Measurements from ENCODE around the gene TMEM119.

TMEM119 gene

DNA sequence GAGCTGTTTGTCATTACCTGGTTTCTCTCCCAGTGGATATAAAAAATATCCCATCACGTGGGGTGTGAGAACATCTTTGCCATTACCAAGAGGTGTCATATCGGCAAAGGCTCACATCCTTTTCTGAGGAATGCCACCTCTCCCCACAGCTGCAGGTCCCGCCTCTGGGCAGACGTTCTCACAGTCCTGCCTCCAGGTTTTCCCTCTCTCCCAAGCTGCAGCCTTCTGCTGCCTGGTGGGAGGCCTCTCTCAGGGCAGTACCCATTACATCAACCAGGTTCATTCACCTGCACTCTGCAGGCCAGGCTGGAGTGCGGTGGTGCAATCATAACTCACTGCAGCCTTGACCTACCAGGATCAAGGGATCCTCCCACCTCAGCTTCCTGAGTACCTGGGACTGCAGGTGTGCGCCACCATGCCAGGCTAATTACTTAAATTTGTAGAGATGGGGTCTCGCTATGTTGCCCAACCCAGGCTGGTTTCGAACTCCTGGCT lies 15.0 kb upstream of the TMEM119 start:
- Histone ChIP-seq H2BK12ac (ENCODE audit: low read length) (no peak overlapping the region), H2AFZ (ENCODE audit: low read length) (no peak overlapping the region)
- WGBS, 2 donors (ENCODE audit: extremely low coverage in 2 of 2, insufficient read length in 2 of 2, insufficient replicate concordance in 1 of 2): no CpG with 5 or more reads among the region's 8 CpGs

DNA sequence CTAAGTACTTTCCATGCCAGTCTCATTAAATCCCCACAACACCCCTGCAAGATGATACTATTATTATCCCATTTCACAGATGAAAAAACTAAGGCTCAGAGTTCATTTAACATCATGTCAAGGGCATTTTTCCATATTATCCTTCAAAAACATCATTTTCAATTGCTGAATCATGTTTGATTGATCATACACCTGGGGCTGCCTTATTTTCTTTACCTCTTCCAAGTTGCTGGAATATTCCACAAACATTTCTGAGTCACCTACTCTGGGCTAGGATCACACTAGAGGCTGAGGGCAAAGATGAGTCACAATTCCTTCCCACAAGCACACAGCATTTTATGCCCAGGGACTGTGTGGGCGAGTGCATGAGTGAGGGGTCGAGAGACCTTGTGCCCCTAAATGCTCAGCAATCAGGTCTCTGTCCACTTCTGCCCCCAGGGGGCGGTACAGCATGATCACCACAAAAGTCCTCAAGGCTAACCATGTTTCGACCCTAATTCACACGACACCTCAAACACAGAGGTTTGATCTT lies 14.1 kb upstream of the TMEM119 start:
- Histone ChIP-seq H3K27ac (replicated peaks; ENCODE audit: low read length) (no peak overlapping the region), H3K27me3 (ENCODE audit: control insufficient read depth in 3 of 3, insufficient read depth in 3 of 3, low read depth in 1 of 3, low read length in 3 of 3) (peaks cover 0 to 19% (median 0%) of the 10 kb centered on the region in 3 experiments), H3K14ac (ENCODE audit: low read length) (no peak overlapping the region), H3K18ac (ENCODE audit: low read length) (no peak overlapping the region), H3K4ac (ENCODE audit: low read length) (no peak overlapping the region), H3K4me3 (ENCODE audit: low read length in 2 of 2) (no peak overlapping the region), H2AK5ac (ENCODE audit: low read depth, low read length) (no peak overlapping the region), H2BK120ac (ENCODE audit: low read depth, low read length) (no peak overlapping the region), H3K79me1 (ENCODE audit: low read depth, low read length) (no peaks in the 10 kb centered on the region), H4K91ac (ENCODE audit: low read depth, low read length, poor library complexity) (no peak overlapping the region), H2BK5ac (ENCODE audit: low read length) (no peak overlapping the region), H3K36me3 (replicated peaks in 1 of 2; ENCODE audit: control insufficient read depth in 2 of 2, insufficient read depth in 2 of 2, low read length in 2 of 2) (no peaks in the 10 kb centered on the region), H4K8ac (ENCODE audit: low read depth, low read length) (no peak overlapping the region), H3K23ac (ENCODE audit: low read depth, low read length, poor library complexity) (no peak overlapping the region), H3K4me2 (ENCODE audit: insufficient read depth, low read length, poor library complexity, severe bottlenecking) (no peak overlapping the region), H3K9ac (ENCODE audit: low read depth, low read length, poor library complexity) (no peak overlapping the region), H2BK15ac (ENCODE audit: low read length) (no peak overlapping the region), H2BK12ac (ENCODE audit: low read length) (no peak overlapping the region), H2AFZ (ENCODE audit: low read length) (peak overlapping the region; percentile 37), H3K4me1 (ENCODE audit: control insufficient read depth in 2 of 2, insufficient read depth in 1 of 2, low read depth in 1 of 2, low read length in 2 of 2) (peaks cover 0 to 5% of the 10 kb centered on the region in 2 donors), H3K9me3 (replicated peaks in 1 of 2; ENCODE audit: control insufficient read depth in 2 of 2, insufficient read depth in 1 of 2, low read depth in 1 of 2, low read length in 2 of 2) (peaks cover 0 to 4% of the 10 kb centered on the region in 2 donors)
- no peak for DNase-seq (ENCODE audit: low spot score)
- WGBS, 2 donors (ENCODE audit: extremely low coverage in 2 of 2, insufficient read length in 2 of 2, insufficient replicate concordance in 1 of 2): no CpG with 5 or more reads among the region's 5 CpGs

More for the DNA sequence above, 15.0 kb upstream of the TMEM119 start:
- Histone ChIP-seq H4K91ac (ENCODE audit: low read depth, low read length, poor library complexity) (no peak overlapping the region), H3K27me3 (ENCODE audit: control insufficient read depth in 3 of 3, insufficient read depth in 3 of 3, low read depth in 1 of 3, low read length in 3 of 3) (peaks cover 0 to 19% (median 0%) of the 10 kb centered on the region in 3 experiments), H3K27ac (replicated peaks; ENCODE audit: low read length) (no peak overlapping the region), H3K23ac (ENCODE audit: low read depth, low read length, poor library complexity) (no peak overlapping the region), H3K4ac (ENCODE audit: low read length) (no peak overlapping the region), H3K4me2 (ENCODE audit: insufficient read depth, low read length, poor library complexity, severe bottlenecking) (no peak overlapping the region), H2BK120ac (ENCODE audit: low read depth, low read length) (no peak overlapping the region), H3K4me3 (ENCODE audit: low read length in 2 of 2) (no peak overlapping the region), H3K36me3 (replicated peaks in 1 of 2; ENCODE audit: control insufficient read depth in 2 of 2, insufficient read depth in 2 of 2, low read length in 2 of 2) (no peaks in the 10 kb centered on the region), H3K14ac (ENCODE audit: low read length) (no peak overlapping the region), H4K8ac (ENCODE audit: low read depth, low read length) (no peak overlapping the region), H3K9me3 (replicated peaks in 1 of 2; ENCODE audit: control insufficient read depth in 2 of 2, insufficient read depth in 1 of 2, low read depth in 1 of 2, low read length in 2 of 2) (peaks cover 0 to 4% of the 10 kb centered on the region in 2 donors), H2AK5ac (ENCODE audit: low read depth, low read length) (peak overlapping the region; percentile 53), H3K4me1 (ENCODE audit: control insufficient read depth in 2 of 2, insufficient read depth in 1 of 2, low read depth in 1 of 2, low read length in 2 of 2) (peaks cover 0 to 5% of the 10 kb centered on the region in 2 donors), H3K79me1 (ENCODE audit: low read depth, low read length) (no peaks in the 10 kb centered on the region), H2BK15ac (ENCODE audit: low read length) (peak overlapping the region; percentile 76), H3K18ac (ENCODE audit: low read length) (peak overlapping the region; percentile 77), H2BK5ac (ENCODE audit: low read length) (no peak overlapping the region), H3K9ac (ENCODE audit: low read depth, low read length, poor library complexity) (peak overlapping the region; percentile 13)
- no peak for DNase-seq (ENCODE audit: low spot score)

DNA sequence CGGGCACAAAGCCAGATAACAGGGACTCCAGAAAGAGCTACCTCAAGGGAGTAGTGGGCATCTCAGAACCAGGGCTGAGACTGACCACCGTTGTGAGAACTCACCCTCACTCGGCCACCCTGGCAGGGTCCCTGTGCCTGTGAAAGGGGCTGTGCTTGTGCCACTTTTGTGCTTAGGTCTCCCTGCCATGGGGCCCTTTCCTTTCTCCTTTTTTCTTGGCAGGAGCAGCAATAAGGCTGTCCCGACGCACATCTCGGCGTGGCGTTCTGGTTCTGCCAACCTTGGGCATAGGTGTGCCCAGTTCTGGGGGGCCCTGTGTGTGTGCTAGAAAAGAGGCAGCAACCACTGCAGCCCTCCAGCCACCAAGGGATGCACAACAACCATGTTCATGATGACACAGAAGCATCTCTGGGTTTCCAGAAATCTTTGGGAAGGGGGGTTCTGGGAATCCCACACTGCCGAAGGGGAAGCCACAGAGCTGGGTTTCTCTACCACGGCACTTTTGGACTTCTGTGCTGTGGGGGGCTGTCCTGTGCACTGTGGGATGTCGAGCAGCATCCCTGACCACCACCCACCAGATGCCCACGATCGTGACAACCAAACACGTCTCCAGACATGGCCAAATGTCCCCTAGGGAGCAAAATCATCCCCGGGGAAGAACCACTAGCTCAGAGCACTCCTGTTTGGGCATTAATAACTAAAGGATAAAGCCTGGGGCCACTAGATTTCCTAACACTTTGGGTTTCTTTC lies 13.1 kb upstream of the TMEM119 start:
- H3K36me3 ChIP-seq (replicated peaks in 1 of 2; ENCODE audit: control insufficient read depth in 2 of 2, insufficient read depth in 2 of 2, low read length in 2 of 2): no peaks in the 10 kb centered on the region
- H2AFZ ChIP-seq (ENCODE audit: low read length): no peak overlapping the region
- no peaks in the 10 kb centered on the region for H3K79me1 ChIP-seq (ENCODE audit: low read depth, low read length)
- no peak overlapping the region for H3K4ac ChIP-seq (ENCODE audit: low read length)
- H3K27ac ChIP-seq (replicated peaks; ENCODE audit: low read length): no peak overlapping the region
- H4K8ac ChIP-seq (ENCODE audit: low read depth, low read length): no peak overlapping the region
- H3K14ac ChIP-seq (ENCODE audit: low read length): no peak overlapping the region
- peak overlapping the region; percentile 74 for H4K91ac ChIP-seq (ENCODE audit: low read depth, low read length, poor library complexity)
- no peak overlapping the region for H3K4me3 ChIP-seq (ENCODE audit: low read length in 2 of 2)
- H3K4me2 ChIP-seq (ENCODE audit: insufficient read depth, low read length, poor library complexity, severe bottlenecking): no peak overlapping the region
- no peak overlapping the region for H2BK5ac ChIP-seq (ENCODE audit: low read length)
- no peak overlapping the region for H3K23ac ChIP-seq (ENCODE audit: low read depth, low read length, poor library complexity)
- peak overlapping the region; percentile 24 for H2AK5ac ChIP-seq (ENCODE audit: low read depth, low read length)
- WGBS, 2 donors (ENCODE audit: extremely low coverage in 2 of 2, insufficient read length in 2 of 2, insufficient replicate concordance in 1 of 2): no CpG with 5 or more reads among the region's 15 CpGs
- peak overlapping the region; percentile 45 for H2BK15ac ChIP-seq (ENCODE audit: low read length)
- DNase-seq (ENCODE audit: low spot score): no peak
- H2BK12ac ChIP-seq (ENCODE audit: low read length): no peak overlapping the region
- H2BK120ac ChIP-seq (ENCODE audit: low read depth, low read length): no peak overlapping the region
- peaks cover 0 to 5% of the 10 kb centered on the region in 2 donors for H3K4me1 ChIP-seq (ENCODE audit: control insufficient read depth in 2 of 2, insufficient read depth in 1 of 2, low read depth in 1 of 2, low read length in 2 of 2)
- H3K9me3 ChIP-seq (replicated peaks in 1 of 2; ENCODE audit: control insufficient read depth in 2 of 2, insufficient read depth in 1 of 2, low read depth in 1 of 2, low read length in 2 of 2): peaks cover 0 to 3% of the 10 kb centered on the region in 2 donors
- peak overlapping the region; percentile 4 for H3K18ac ChIP-seq (ENCODE audit: low read length)
- H3K27me3 ChIP-seq (ENCODE audit: control insufficient read depth in 3 of 3, insufficient read depth in 3 of 3, low read depth in 1 of 3, low read length in 3 of 3): peaks cover 0 to 19% (median 0%) of the 10 kb centered on the region in 3 experiments
- H3K9ac ChIP-seq (ENCODE audit: low read depth, low read length, poor library complexity): no peak overlapping the region

DNA sequence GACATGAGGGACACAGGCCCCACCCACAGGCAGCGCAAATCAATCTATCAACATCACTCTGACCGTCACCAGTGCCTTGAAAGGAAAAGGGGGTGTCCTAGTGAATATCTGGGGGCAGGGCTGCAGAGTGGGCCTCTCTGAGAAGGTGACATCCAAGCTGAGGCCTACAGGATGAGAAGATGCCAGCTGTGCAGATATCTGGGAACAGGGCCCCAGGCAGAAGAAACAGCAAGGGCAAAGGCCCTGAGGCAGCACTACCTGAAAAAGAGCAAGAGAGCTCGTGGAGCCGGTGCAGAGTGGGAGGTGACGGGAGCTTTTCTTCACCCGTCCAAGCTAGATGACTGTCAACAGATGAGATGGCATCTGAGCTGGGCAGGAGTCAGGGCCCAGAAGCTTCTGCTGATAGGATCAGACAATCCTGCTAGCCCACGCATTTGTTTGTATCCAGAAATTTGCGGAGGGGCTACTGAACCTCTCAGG lies 12.5 kb upstream of the TMEM119 start:
- Histone ChIP-seq H2BK120ac (ENCODE audit: low read depth, low read length) (no peak overlapping the region), H2AK5ac (ENCODE audit: low read depth, low read length) (peak overlapping the region; percentile 24), H3K4ac (ENCODE audit: low read length) (no peak overlapping the region), H3K9me3 (replicated peaks in 1 of 2; ENCODE audit: control insufficient read depth in 2 of 2, insufficient read depth in 1 of 2, low read depth in 1 of 2, low read length in 2 of 2) (peaks cover 0 to 1% of the 10 kb centered on the region in 2 donors), H3K23ac (ENCODE audit: low read depth, low read length, poor library complexity) (no peak overlapping the region), H3K27ac (replicated peaks; ENCODE audit: low read length) (no peak overlapping the region), H3K4me1 (ENCODE audit: control insufficient read depth in 2 of 2, insufficient read depth in 1 of 2, low read depth in 1 of 2, low read length in 2 of 2) (peaks cover 0 to 5% of the 10 kb centered on the region in 2 donors), H2BK12ac (ENCODE audit: low read length) (no peak overlapping the region), H3K4me3 (ENCODE audit: low read length in 2 of 2) (no peak overlapping the region), H3K14ac (ENCODE audit: low read length) (no peak overlapping the region), H2AFZ (ENCODE audit: low read length) (no peak overlapping the region), H4K91ac (ENCODE audit: low read depth, low read length, poor library complexity) (no peak overlapping the region), H3K18ac (ENCODE audit: low read length) (no peak overlapping the region), H3K27me3 (ENCODE audit: control insufficient read depth in 3 of 3, insufficient read depth in 3 of 3, low read depth in 1 of 3, low read length in 3 of 3) (peaks cover 0 to 19% (median 0%) of the 10 kb centered on the region in 3 experiments), H2BK5ac (ENCODE audit: low read length) (no peak overlapping the region), H3K4me2 (ENCODE audit: insufficient read depth, low read length, poor library complexity, severe bottlenecking) (no peak overlapping the region), H2BK15ac (ENCODE audit: low read length) (no peak overlapping the region), H3K36me3 (replicated peaks in 1 of 2; ENCODE audit: control insufficient read depth in 2 of 2, insufficient read depth in 2 of 2, low read length in 2 of 2) (no peaks in the 10 kb centered on the region), H3K79me1 (ENCODE audit: low read depth, low read length) (no peaks in the 10 kb centered on the region), H4K8ac (ENCODE audit: low read depth, low read length) (no peak overlapping the region), H3K9ac (ENCODE audit: low read depth, low read length, poor library complexity) (no peak overlapping the region)
- no CpG with 5 or more reads among the region's 8 CpGs for WGBS, 2 donors (ENCODE audit: extremely low coverage in 2 of 2, insufficient read length in 2 of 2, insufficient replicate concordance in 1 of 2)
- DNase-seq (ENCODE audit: low spot score): no peak
